DND-41 (cell line): Measurements from ENCODE around the gene SLC7A9.
A peak's percentile ranks its signal among the peaks of the same experiment; 100 is the strongest.

Source experiments
- ATAC-seq: fragments of 200-7000 bp; cut with Tn5 transposase; 3 replicates; pipeline ENCODE4 v1.9.1; 2021; ENCODE audit warnings: low read depth; ENCODE audit not compliant: insufficient read depth
- DNase-seq: peaks from one replicate; pipeline ENCODE4 v3.0.0-alpha.2; 2020
- H2AFZ ChIP-seq: 2 replicates; pipeline ENCODE4 v1.6.0; 2012; ENCODE audit warnings: low read depth, low read length
- H3K27ac ChIP-seq: 2 replicates; pipeline ENCODE4 v1.5.1; 2012; ENCODE audit warnings: low read length, inconsistent platforms
- H3K27me3 ChIP-seq: fragments of 200-600 bp; sonication (generic); 2 replicates; pipeline ENCODE4 v1.6.0; 2012; ENCODE audit warnings: low read length, mild to moderate bottlenecking, inconsistent platforms; ENCODE audit not compliant: insufficient read depth, poor library complexity
- H3K36me3 ChIP-seq: 2 replicates; pipeline ENCODE4 v1.5.1; 2012; ENCODE audit warnings: low read length, inconsistent platforms; ENCODE audit not compliant: insufficient read depth
- H3K4me1 ChIP-seq: 2 replicates; pipeline ENCODE4 v1.5.1; 2012; ENCODE audit warnings: mild to moderate bottlenecking, low read length; ENCODE audit not compliant: insufficient read depth
- H3K4me2 ChIP-seq: 2 replicates; pipeline ENCODE4 v1.6.0; 2012; ENCODE audit warnings: mild to moderate bottlenecking, moderate library complexity, low read length, inconsistent platforms; ENCODE audit not compliant: insufficient read depth
- H3K4me3 ChIP-seq, 2 experiments: fragments of 200-600 bp in 1 of 2; shearing (Covaris generic) in 1 of 2; 2 replicates each; pipeline ENCODE4 v1.5.1; 2012 to 2016; ENCODE audit warnings: inconsistent platforms in 2 of 2, low read length in 2 of 2, mild to moderate bottlenecking in 2 of 2, low read depth in 1 of 2, moderate library complexity in 1 of 2
- H3K79me2 ChIP-seq: 2 replicates; pipeline ENCODE4 v1.6.0; 2012; ENCODE audit warnings: low read length, inconsistent platforms; ENCODE audit not compliant: insufficient read depth
- H3K9ac ChIP-seq: 2 replicates; pipeline ENCODE4 v1.6.0; 2012; ENCODE audit warnings: low read depth, mild to moderate bottlenecking, inconsistent platforms, low read length, moderate library complexity
- H3K9me3 ChIP-seq: 2 replicates; pipeline ENCODE4 v1.5.1; 2012; ENCODE audit warnings: low read length, moderate library complexity, mild to moderate bottlenecking, inconsistent platforms; ENCODE audit not compliant: insufficient read depth, severe bottlenecking
- H4K20me1 ChIP-seq: 2 replicates; pipeline ENCODE4 v1.6.0; 2012; ENCODE audit warnings: low read length; ENCODE audit not compliant: insufficient read depth
- EZH2 ChIP-seq: IDR thresholded peaks from 3 replicates; pipeline ENCODE4 v1.6.1; 2012; ENCODE audit warnings: borderline replicate concordance, low read depth, mild to moderate bottlenecking, moderate library complexity, low read length, inconsistent platforms; ENCODE audit not compliant: severe bottlenecking
- TF ChIP-seq, protein P1 (sequence below): IDR thresholded peaks from 2 replicates; pipeline ENCODE4 v1.5.1; 2012; ENCODE audit warnings: borderline replicate concordance, low read length, moderate library complexity, mild to moderate bottlenecking; ENCODE audit not compliant: poor library complexity, severe bottlenecking; ENCODE audit errors: extremely low read depth

Gene SLC7A9

DNA sequence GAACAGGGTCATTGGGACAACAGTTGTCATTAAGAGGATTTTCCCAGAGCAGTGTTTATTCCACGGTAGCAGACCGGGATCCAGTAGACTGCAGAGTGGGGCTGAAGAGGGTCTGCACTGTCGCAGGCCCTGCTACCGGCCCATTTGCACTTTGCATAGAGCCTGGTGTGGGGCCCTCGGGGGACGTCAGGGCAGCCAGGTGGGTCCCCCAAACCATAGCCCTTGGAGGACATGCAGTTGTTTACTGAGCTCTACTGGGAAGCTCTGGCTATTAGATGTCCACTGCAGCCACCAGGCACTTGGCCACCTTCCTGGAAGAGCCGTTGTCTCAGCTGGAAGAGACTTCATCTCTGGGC lies 45.8 kb downstream of the SLC7A9 start:
- H4K20me1 ChIP-seq: no peaks in the 10 kb centered on the region
- H2AFZ ChIP-seq: no peak overlapping the region
- no peak overlapping the region for H3K27ac ChIP-seq
- DNase-seq: no peak
- H3K79me2 ChIP-seq: no peaks in the 10 kb centered on the region
- no peak for ATAC-seq
- H3K4me3 ChIP-seq: no peak overlapping the region
- H3K4me1 ChIP-seq: no peaks in the 10 kb centered on the region
- no peak overlapping the region for H3K9ac ChIP-seq
- no peaks in the 10 kb centered on the region for H3K9me3 ChIP-seq
- no peak for TF ChIP-seq EZH2
- TF ChIP-seq, protein P1, sequence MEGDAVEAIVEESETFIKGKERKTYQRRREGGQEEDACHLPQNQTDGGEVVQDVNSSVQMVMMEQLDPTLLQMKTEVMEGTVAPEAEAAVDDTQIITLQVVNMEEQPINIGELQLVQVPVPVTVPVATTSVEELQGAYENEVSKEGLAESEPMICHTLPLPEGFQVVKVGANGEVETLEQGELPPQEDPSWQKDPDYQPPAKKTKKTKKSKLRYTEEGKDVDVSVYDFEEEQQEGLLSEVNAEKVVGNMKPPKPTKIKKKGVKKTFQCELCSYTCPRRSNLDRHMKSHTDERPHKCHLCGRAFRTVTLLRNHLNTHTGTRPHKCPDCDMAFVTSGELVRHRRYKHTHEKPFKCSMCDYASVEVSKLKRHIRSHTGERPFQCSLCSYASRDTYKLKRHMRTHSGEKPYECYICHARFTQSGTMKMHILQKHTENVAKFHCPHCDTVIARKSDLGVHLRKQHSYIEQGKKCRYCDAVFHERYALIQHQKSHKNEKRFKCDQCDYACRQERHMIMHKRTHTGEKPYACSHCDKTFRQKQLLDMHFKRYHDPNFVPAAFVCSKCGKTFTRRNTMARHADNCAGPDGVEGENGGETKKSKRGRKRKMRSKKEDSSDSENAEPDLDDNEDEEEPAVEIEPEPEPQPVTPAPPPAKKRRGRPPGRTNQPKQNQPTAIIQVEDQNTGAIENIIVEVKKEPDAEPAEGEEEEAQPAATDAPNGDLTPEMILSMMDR: no peak
- no peaks in the 10 kb centered on the region for H3K36me3 ChIP-seq
- H3K4me2 ChIP-seq: no peak overlapping the region
- no peaks in the 10 kb centered on the region for H3K27me3 ChIP-seq

DNA sequence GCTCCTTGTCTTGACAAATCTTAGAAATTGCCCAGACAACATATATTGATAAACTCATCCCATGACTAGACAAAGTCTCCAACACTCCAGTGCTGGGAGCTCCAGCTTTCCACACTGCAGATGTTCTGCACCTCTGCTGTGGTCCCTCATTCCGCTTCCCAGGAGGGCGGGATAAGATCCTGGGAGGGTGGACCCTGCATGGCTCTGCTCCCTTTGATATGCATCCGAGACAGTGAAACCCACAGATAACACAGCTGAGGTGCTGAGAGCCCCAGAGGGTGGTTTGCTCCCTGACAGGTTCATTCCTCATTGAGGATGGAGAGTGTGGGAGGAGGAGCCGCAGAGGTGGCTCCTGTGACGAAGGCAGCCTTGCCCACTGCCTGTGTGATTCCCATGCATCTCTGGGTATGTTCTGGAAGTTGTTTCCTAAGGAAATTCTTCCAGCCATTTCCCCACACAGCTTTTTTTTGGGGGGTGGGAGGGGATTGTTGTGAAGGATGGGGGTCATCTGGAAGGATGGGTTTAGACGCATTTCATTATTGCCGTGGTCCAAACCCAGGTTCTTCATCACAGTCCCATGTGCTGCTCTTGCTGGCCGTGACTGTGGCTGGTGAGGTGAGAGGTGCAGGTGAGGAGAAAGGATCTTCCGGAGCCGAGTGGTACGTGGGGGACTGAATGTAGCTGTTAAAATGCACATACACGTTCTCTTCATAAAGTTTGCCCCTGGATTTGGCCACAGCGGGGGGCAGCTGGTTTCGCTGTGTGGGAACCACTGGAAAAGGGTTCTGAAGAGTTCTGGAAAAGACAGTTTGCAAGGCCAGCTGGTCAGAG lies 46.4 kb downstream of the SLC7A9 start:
- 0 out of 2 replicates have a peak, but pooled peaks cover 5% of the 10 kb centered on the region for H4K20me1 ChIP-seq
- H3K4me3 ChIP-seq: no peak overlapping the region
- no peak overlapping the region for H3K4me2 ChIP-seq
- H3K4me1 ChIP-seq: no peaks in the 10 kb centered on the region
- H3K9me3 ChIP-seq: no peaks in the 10 kb centered on the region
- H3K36me3 ChIP-seq: no peaks in the 10 kb centered on the region
- no peaks in the 10 kb centered on the region for H3K79me2 ChIP-seq
- H3K27me3 ChIP-seq: no peaks in the 10 kb centered on the region
- ATAC-seq: no peak
- H3K9ac ChIP-seq: no peak overlapping the region
- no peak for TF ChIP-seq EZH2
- TF ChIP-seq, protein P1: no peak
- no peak overlapping the region for H3K27ac ChIP-seq
- H2AFZ ChIP-seq: no peak overlapping the region
- DNase-seq: no peak

DNA sequence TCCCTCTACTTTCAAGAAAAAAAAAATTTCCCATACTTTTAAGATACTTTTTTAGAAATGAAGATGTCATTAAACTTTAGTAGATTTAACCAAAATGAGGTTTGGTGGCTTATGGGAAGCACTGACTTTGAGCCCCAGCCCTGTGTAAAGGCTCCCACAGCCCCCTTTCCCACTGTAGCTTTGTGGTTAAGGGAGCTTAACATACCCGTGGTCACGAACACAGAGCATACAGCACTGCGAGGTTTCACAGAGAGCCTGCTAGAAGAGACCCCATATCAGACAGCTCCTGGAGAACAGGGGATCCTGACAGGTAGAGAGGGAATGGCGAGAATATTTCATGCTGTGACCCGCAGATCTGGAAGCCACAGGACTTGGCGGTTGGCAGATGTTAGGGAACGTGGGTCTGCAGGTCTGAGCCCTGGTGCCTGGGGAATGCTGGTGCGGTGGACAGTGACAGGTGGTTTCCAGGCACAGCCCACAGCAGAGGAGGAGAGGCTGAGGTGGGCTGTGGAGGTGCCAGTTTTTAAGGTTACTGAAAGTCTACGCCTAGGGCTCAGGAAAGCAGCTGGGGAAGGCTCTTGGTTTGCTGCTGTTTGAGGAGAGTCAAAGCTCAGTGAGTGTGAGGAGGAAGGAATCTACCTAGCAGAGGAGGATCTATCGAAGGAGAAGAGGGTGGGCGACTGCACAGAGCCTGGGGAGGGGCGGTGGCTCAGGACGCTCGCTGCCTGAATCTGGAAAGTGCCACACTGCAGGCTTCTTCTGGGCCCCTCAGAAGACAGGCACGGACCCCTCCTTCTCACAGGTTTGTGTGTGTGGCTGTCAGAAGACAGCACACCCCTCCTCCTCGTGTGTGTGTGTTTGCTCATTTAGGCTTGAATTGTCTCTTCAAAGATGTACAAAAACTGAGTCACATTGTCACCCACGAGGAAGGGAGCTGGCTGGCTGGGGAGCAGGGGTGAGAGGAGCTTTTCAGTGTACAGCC lies 49.9 kb downstream of the SLC7A9 start:
- Histone ChIP-seq H3K4me3 (no peak overlapping the region), H3K79me2 (no peaks in the 10 kb centered on the region), H3K4me1 (no peaks in the 10 kb centered on the region), H4K20me1 (0 out of 2 replicates have a peak, but pooled peaks cover 5% of the 10 kb centered on the region), H3K9me3 (no peaks in the 10 kb centered on the region), H3K4me2 (no peak overlapping the region), H2AFZ (no peak overlapping the region), H3K9ac (no peak overlapping the region), H3K27me3 (no peaks in the 10 kb centered on the region), H3K27ac (no peak overlapping the region), H3K36me3 (no peaks in the 10 kb centered on the region)
- peak; percentile 81; the same call in 2 of the 3 replicates for ATAC-seq
- TF ChIP-seq EZH2: no peak
- TF ChIP-seq, protein P1: no peak
- DNase-seq: peak; percentile 27
